K562 (cell line): Measurements from ENCODE around the gene YEATS2. TPM values are rescaled to one million over a fixed set of nuclear protein-coding genes. Genes with fewer than 3 reads are reported as not detected.

ENCODE experiments used
- ATAC-seq: fragments of 200-7000 bp; cut with Tn5 transposase; 3 replicates; pipeline ENCODE4 v1.9.1; 2020; ENCODE audit warnings: moderate library complexity
- BruUV-seq: library from RNA; stranded (reverse); fragments of 400-500 nt; replicated peaks from 2 replicates; lab custom pipeline; 2021; lab: Mats Ljungman, UMichigan
- CTCF ChIA-PET: fragments of 300-600 bp; formaldehyde crosslinking; extraction: SDS; loops from one replicate; lab custom pipeline; 2021; ENCODE audit warnings: low intra/inter-chr PET ratio; lab: Yijun Ruan, JAX
- POLR2A ChIA-PET: fragments of 300-600, 350-650 bp; sonication (Branson Sonifier 250); formaldehyde crosslinking; extraction: SDS; loops from one replicate; lab custom pipeline; 2021; ENCODE audit warnings: antibody characterized with exemption, inconsistent platforms; lab: Yijun Ruan, JAX
- DNase-seq, 4 experiments: peaks; one replicate each; pipeline versions ENCODE4 v3.0.0 to v3.0.0-alpha.2; 2011 to 2018; ENCODE audit warnings: low spot score in 3 of 4, mixed read lengths in 3 of 4; ENCODE audit errors: extremely low read depth in 1 of 4
- FAIRE-seq: peaks from 2 replicates; lab custom pipeline; 2011; peaks lifted over from hg19 to GRCh38; lab: Jason Lieb, UNC
- H2AFZ ChIP-seq: 2 replicates; pipeline ENCODE4 v1.6.0; 2011; ENCODE audit warnings: low read depth, low read length, control low read depth, inconsistent platforms
- H3K27ac ChIP-seq: fragments of 200-600 bp; 3 replicates; pipeline ENCODE4 v1.8.0; 2011; ENCODE audit warnings: low read depth, mild to moderate bottlenecking, control low read depth, inconsistent platforms, low read length, moderate library complexity, mixed read lengths; ENCODE audit errors: extremely low read depth
- H3K27me3 ChIP-seq, 2 experiments: fragments of 300-600 bp in 1 of 2; 2 replicates in 1 of 2; 3 replicates in 1 of 2; pipeline versions ENCODE4 v1.6.0 to v1.8.0; 2011; ENCODE audit warnings: inconsistent platforms in 2 of 2, low read length in 2 of 2, mild to moderate bottlenecking in 1 of 2, mixed read lengths in 1 of 2, moderate library complexity in 1 of 2; ENCODE audit not compliant: control insufficient read depth in 2 of 2, insufficient read depth in 2 of 2
- H3K36me3 ChIP-seq: fragments of 300-600 bp; 3 replicates; pipeline ENCODE4 v1.8.0; 2011; ENCODE audit warnings: mild to moderate bottlenecking, low read length, inconsistent platforms; ENCODE audit not compliant: control insufficient read depth, insufficient read depth
- H3K4me1 ChIP-seq, 2 experiments: fragments of 200-600 bp in 1 of 2; replicated peaks in 1 of 2; 2 replicates in 1 of 2; 3 replicates in 1 of 2; pipeline versions ENCODE4 v1.5.1 to v1.8.0; 2011; ENCODE audit warnings: inconsistent platforms in 2 of 2, low read length in 2 of 2, mild to moderate bottlenecking in 1 of 2, mixed read lengths in 1 of 2, moderate library complexity in 1 of 2; ENCODE audit not compliant: control insufficient read depth in 2 of 2, insufficient read depth in 2 of 2
- H3K4me2 ChIP-seq: 2 replicates; pipeline ENCODE4 v1.6.1; 2011; ENCODE audit warnings: low read length, control low read depth, inconsistent platforms, mixed read lengths; ENCODE audit not compliant: insufficient read depth
- H3K4me3 ChIP-seq: fragments of 200-600 bp; sonication (generic), shearing (Covaris generic); 2 replicates; pipeline ENCODE4 v1.5.1; 2016; ENCODE audit warnings: control low read depth, inconsistent platforms
- H3K79me2 ChIP-seq: fragments of 200-600 bp; 3 replicates; pipeline ENCODE4 v1.8.0; 2011; ENCODE audit warnings: low read length, inconsistent platforms; ENCODE audit not compliant: control insufficient read depth, insufficient read depth
- H3K9ac ChIP-seq, 2 experiments: 2 replicates each; pipeline versions ENCODE4 v1.6.0 to v1.6.1; 2011; ENCODE audit warnings: low read depth in 2 of 2, low read length in 2 of 2, control low read depth in 1 of 2, inconsistent platforms in 1 of 2, mild to moderate bottlenecking in 1 of 2, mixed read lengths in 1 of 2; ENCODE audit not compliant: insufficient read depth in 1 of 2
- H3K9me1 ChIP-seq: one replicate; pipeline ENCODE4 v1.6.0; 2011; ENCODE audit warnings: inconsistent platforms, mild to moderate bottlenecking, low read length, moderate library complexity; ENCODE audit not compliant: control insufficient read depth, insufficient read depth
- H3K9me3 ChIP-seq: replicated peaks from 2 replicates; pipeline ENCODE4 v1.5.1; 2011; ENCODE audit warnings: low read depth, low read length, inconsistent platforms; ENCODE audit not compliant: control insufficient read depth, insufficient read depth
- H4K20me1 ChIP-seq: replicated peaks from 2 replicates; pipeline ENCODE4 v1.6.1; 2011; ENCODE audit warnings: low read length, inconsistent platforms, mixed read lengths; ENCODE audit not compliant: control insufficient read depth, insufficient read depth
- BCOR ChIP-seq: fragments of 450-650 bp; IDR thresholded peaks from 2 replicates; pipeline ENCODE4 v1.6.1; 2016
- ERF ChIP-seq: fragments of 450-650 bp; formaldehyde crosslinking; IDR thresholded peaks from 2 replicates; pipeline ENCODE4 v1.4.0; 2020; ENCODE audit warnings: mild to moderate bottlenecking, mixed read lengths
- FOXA3 ChIP-seq, 2 experiments: fragments of 450-650 bp in 1 of 2; sonication (generic) in 1 of 2; formaldehyde crosslinking; IDR thresholded peaks in 1 of 2; conservative IDR thresholded peaks in 1 of 2; 2 replicates each; pipeline versions ENCODE4 v1.4.0 to v1.8.0; 2020 to 2022; ENCODE audit warnings: mild to moderate bottlenecking in 2 of 2, missing genetic modification reagents in 1 of 2
- POLR3G ChIP-seq: IDR thresholded peaks from 2 replicates; pipeline ENCODE4 v1.6.1; 2011; ENCODE audit not compliant: insufficient read length, insufficient replicate concordance; ENCODE audit errors: extremely low read depth
- STAG1 ChIP-seq: sonication (generic); formaldehyde crosslinking; IDR thresholded peaks from 2 replicates; pipeline ENCODE4 v1.5.0; 2020; ENCODE audit warnings: missing genetic modification reagents, borderline replicate concordance
- U2AF2 ChIP-seq: fragments of 200-400 bp; formaldehyde crosslinking; optimal IDR thresholded peaks from 2 replicates; pipeline ENCODE3; 2017; ENCODE audit warnings: low read depth, mild to moderate bottlenecking, low read length
- ZBTB17 ChIP-seq: fragments of 450-650 bp; formaldehyde crosslinking; IDR thresholded peaks from 2 replicates; pipeline ENCODE4 v1.4.0; 2020; ENCODE audit warnings: mild to moderate bottlenecking
- ZBTB8A ChIP-seq: fragments of 450-650 bp; IDR thresholded peaks from 2 replicates; pipeline ENCODE4 v1.6.1; 2018; ENCODE audit warnings: mild to moderate bottlenecking, moderate library complexity; ENCODE audit not compliant: partially characterized antibody
- ZFP91 ChIP-seq: sonication (generic); formaldehyde crosslinking; IDR thresholded peaks from 2 replicates; pipeline ENCODE4 v1.8.0; 2022; ENCODE audit warnings: mild to moderate bottlenecking, missing genetic modification reagents
- ZNF282 ChIP-seq: sonication (generic); formaldehyde crosslinking; IDR thresholded peaks from 2 replicates; pipeline ENCODE4 v1.8.1; 2023; ENCODE audit warnings: missing genetic modification reagents
- ZNF717 ChIP-seq: fragments of 250-450 bp; sonication (Bioruptor Pico); IDR thresholded peaks from 2 replicates; pipeline ENCODE4 v1.5.0; 2021
- ZNF77 ChIP-seq: fragments of 250-450 bp; sonication (Bioruptor Pico); IDR thresholded peaks from 2 replicates; pipeline ENCODE4 v1.5.0; 2020
- WGBS: fragments of 100-300 bp; shearing (Covaris generic); methylation state at CpG from one replicate; pipeline ENCODE4 v1.1.6; 2016; ENCODE audit warnings: low coverage, mixed read lengths; ENCODE audit not compliant: insufficient coverage; ENCODE audit errors: missing lambda C conversion rate; 5-methylcytosine and 5-hydroxymethylcytosine counted together
- in situ Hi-C: fragments of 300-500 bp; cut with MboI; formaldehyde crosslinking; loops from 4 replicates; pipeline ENCODE4 v1.15.0; 2018; ENCODE audit warnings: inconsistent platforms, mixed read lengths
- intact Hi-C: fragments of 100-400 bp; cut with micrococcal nuclease; formaldehyde crosslinking; loops from 2 replicates; pipeline ENCODE4 v1.14.2; 2022
- polyA plus RNA-seq, 8 experiments: library from polyadenylated mRNA; depleted of rRNA in 4 of 8; stranded (reverse) in 5 of 8; unstranded in 3 of 8; fragments of >200 nt; fragmentation: Nextera tagmentation in 2 of 8; fragmentation: Illumina TruSeq in 1 of 8; extraction: Ambion mirVana in 2 of 8; extraction: Trizol in 1 of 8; gene quantifications; 2 replicates each; pipeline versions ENCODE4 v1.2.1 to v1.2.3, GENCODE V29; 2011 to 2014; ENCODE audit warnings: inconsistent platforms in 1 of 8, missing spikeins in 1 of 8
- total RNA-seq, 7 experiments: library from RNA; depleted of rRNA in 6 of 7; stranded (reverse); fragments of >200 nt in 6 of 7; fragmentation: Illumina TruSeq in 2 of 7; extraction: Trizol in 2 of 7; gene quantifications; 2 replicates each; pipeline versions ENCODE4 v1.2.1 to v1.2.3, GENCODE V29; 2011 to 2021; ENCODE audit warnings: low replicate concordance in 1 of 7

YEATS2 gene
- total and polyA plus RNA-seq, 9 of the 15 experiments (the other 6 are each of a cell fraction or from before 2014, with no cell fraction given) = 1.8 to 35.2 (median 19.0) TPM

DNA sequence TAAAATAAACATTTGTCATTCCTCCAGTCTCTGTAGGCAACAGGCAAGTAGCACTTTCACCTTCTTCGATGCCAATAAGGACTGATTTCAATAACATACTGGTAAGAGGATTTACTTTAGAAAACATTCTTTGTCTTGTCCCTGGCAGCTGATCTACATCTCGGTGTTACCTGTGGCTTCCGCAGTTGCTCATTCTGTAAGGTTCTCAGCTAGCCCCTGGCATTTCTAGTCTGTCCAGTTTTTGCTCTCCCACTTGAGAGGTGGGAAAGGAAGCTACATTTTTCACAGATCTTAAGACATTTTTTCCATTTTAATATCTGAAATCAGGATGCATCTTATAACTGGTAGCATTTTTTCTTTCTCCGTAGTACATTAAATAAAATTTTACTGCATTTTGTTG, 147.5 kb downstream of the YEATS2 start (continued):
- TF ChIP-seq U2AF2 (no peak), ZFP91 (CRISPR knock-in tag) (no peak), STAG1 (CRISPR knock-in tag) (no peak), ERF (CRISPR knock-in tag) (no peak), BCOR (no peak), FOXA3 (CRISPR knock-in tag; conservative IDR thresholded peaks at IDR 0.05 in 1 of 2, IDR thresholded peaks at IDR 0.05 in 1 of 2) (no peak)

DNA sequence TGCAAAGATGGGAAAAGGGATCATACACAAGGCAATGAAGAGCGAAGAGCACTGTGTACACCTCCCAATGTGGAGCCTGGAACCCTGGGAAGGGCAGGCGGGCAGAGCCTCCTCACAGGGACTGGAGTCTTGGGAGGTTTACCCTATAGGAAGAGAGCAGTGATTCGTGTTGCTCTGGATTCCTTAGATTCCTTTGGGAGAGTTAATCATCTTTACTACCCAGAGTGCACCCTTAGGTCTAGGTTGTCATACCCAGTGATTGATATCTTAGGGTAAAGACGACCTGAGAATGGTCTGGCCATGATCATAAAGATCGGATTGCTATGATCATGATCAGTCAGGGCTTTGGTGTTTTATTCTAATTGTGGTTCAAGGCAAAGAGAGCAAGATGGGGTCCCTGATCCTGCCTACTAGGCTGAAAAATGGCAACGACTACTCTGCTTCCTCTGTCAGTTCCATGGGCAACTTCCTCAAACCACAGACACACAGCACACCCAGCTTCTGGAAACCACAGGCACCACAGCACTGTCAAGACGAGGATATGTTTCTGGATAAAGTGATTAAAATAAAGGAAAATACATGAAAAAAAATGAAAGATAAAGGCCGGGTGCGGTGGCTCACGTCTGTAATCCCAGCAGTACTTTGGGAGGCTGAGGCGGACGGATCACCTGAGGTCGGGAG, 148.2 kb downstream of the YEATS2 start:
- H4K20me1 ChIP-seq = no peaks in the 10 kb centered on the region
- no peak overlapping the region for H3K9ac ChIP-seq
- CTCF ChIA-PET = no interaction called here
- H3K9me3 ChIP-seq = no peaks in the 10 kb centered on the region
- H3K79me2 ChIP-seq = peaks cover 6% of the 10 kb centered on the region; the same call in 1 of the 3 replicates
- H3K4me2 ChIP-seq = no peak overlapping the region
- no peak for DNase-seq
- WGBS = 91% methylated on average over 12 of the region's 13 CpGs
- no peaks in the 10 kb centered on the region for H3K9me1 ChIP-seq
- POLR2A ChIA-PET = no interaction called here
- peaks cover 69% of the 10 kb centered on the region for H3K36me3 ChIP-seq
- H2AFZ ChIP-seq = no peak overlapping the region
- in situ Hi-C loops = no loop called here
- no peak overlapping the region for H3K4me3 ChIP-seq
- ATAC-seq = no peak
- no peaks in the 10 kb centered on the region for H3K4me1 ChIP-seq
- TF ChIP-seq ZNF282 (CRISPR knock-in tag) (no peak), POLR3G (no peak), ZNF717 (CRISPR knock-in tag) (no peak), ZNF77 (CRISPR knock-in tag) (no peak), ZBTB8A (no peak), ZBTB17 (no peak)
- H3K27me3 ChIP-seq = no peaks in the 10 kb centered on the region
- FAIRE-seq = no peak
- no peak overlapping the region for H3K27ac ChIP-seq
- no TSS peak for BruUV-seq
- intact Hi-C loops = no loop called here
